Stimulated activated CD8-positive, alpha-beta memory T cell treated with anti-CD3 and anti-CD28 coated beads, Interleukin-2, amount 100 ng/mL, for 1 hour (primary cell): Measurements from ENCODE around the gene TAGLN.
"Not testable (repeated sequence)": the region's sequence is repeated elsewhere in the genome, so short reads cannot be mapped to it uniquely, and the experiment has no call there.

Source experiments
- DNase-seq, 2 donors: peaks; one replicate each; pipeline ENCODE4 v3.0.0-alpha.2; 2020; ENCODE audit warnings: low read depth in 2 of 2

TAGLN gene

GRCh38 chr11:117195761-117196160 is 3.4 kb upstream of the TAGLN start:
- no peak for DNase-seq

DNA sequence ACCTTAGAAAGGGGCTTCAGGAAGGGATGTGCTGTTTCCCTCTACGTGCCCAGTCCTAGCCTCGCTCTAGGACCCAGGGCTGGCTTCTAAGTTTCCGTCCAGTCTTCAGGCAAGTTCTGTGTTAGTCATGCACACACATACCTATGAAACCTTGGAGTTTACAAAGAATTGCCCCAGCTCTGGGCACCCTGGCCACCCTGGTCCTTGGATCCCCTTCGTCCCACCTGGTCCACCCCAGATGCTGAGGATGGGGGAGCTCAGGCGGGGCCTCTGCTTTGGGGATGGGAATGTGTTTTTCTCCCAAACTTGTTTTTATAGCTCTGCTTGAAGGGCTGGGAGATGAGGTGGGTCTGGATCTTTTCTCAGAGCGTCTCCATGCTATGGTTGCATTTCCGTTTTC is 2.2 kb upstream of the TAGLN start:
- DNase-seq: no peak

DNA sequence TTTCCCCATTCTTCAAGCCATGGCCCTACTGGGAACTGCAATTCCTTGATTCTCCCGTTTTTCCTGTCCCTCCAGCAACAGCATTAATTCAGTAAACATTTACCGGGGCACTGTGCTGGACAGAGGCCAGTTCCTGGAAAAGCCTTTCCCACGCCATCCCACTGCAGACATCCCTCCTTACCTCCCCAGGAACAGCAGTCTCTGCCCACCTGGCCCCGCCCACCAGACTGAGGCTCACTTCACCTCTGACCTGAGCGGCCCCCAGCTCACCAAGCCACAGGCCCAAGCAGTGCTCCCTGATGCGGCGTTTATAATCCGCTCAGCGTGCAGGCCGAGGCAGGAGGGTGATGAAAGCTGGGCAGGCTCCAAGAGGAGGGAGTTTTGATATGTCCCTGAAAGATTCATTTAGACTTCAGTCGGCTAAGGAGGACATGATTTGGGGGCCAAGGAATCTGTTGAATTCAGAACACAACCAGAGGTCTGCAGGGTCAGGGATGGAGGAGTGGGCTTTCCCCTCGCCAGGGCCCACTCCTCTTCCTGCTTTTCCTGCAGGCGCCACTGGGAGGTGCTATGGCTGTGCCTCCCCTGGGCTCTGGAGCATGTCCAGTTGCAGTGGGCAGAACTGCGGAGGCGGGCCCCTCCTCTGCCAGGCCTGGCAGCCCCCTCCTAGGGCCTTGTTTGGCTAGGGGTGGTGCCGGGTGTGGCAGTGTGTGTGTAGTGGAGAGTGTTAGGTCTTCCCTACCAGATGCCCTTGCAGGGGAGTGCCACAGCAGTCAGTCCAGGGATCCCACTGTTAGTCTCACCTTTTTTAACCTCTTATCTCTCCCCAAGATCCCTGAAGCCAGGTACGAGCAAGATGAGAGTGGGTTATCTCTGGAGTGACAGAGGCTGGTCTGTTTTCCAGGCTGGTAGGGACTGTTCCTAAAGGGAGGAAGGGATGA is 1.4 kb upstream of the TAGLN start:
- no peak for DNase-seq

DNA sequence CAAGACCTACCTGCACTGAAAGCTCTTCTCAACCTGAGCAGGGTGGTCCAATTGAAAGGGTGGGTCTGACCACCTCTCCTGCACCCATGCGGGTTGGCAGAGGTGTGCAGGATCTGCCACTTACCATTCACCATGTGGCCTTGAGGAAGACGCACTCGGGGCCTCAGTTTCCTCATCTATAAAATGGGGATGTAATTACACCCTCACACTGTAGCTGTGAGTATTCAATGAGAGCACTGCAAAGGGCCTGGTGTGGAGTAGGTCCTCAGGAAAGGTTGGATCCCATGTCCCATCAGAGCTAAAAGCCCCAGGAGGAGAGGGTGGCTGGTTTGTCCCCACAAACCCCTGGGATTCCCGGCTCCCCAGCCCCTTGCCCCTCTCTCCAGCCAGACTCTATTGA is 557 bp upstream of the TAGLN start:
- no peak for DNase-seq

DNA sequence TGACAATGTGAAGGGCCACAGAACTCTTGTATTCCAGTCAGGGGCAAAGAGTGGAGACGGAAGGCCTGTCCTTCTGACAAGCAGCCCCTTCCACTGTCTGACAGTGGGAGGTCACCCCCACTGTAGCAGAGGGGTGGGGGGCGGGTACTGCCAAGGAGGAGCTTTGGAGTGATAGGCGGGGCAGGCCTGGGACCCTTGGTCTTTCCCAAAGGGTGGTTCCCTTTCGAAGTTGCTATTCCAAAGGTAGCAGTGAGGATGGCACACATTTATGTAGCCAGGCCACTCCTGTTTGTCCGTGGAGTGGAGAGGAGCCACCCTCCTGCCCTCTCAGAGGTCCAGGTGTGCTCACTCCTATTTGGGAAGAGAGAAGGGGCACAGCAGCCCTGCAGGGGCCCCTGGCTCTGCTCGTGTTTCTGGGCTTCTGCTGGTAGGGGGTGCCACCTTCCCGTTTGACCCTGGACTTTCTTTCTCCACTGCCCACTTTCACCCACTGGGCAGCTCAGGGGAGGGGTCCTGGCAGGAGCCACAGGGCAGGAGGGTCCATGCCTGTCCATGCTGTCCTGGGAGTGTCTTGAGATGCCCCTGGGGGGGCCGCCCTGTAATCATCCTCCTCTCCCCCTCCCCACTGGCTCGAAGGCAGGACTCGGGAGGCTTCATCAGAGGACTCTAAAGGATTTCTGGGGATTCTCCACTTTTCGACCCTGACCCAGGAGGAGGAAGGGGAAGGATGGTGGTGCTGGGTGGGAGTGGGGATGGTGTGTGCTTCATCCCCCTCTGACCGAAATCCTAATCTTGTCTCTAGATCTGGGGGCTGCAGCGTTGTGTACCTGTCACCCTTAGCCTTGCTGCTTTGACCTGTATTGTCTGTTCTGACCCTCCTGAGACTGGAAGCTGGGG is 994 bp downstream of the TAGLN start:
- no peak for DNase-seq

DNA sequence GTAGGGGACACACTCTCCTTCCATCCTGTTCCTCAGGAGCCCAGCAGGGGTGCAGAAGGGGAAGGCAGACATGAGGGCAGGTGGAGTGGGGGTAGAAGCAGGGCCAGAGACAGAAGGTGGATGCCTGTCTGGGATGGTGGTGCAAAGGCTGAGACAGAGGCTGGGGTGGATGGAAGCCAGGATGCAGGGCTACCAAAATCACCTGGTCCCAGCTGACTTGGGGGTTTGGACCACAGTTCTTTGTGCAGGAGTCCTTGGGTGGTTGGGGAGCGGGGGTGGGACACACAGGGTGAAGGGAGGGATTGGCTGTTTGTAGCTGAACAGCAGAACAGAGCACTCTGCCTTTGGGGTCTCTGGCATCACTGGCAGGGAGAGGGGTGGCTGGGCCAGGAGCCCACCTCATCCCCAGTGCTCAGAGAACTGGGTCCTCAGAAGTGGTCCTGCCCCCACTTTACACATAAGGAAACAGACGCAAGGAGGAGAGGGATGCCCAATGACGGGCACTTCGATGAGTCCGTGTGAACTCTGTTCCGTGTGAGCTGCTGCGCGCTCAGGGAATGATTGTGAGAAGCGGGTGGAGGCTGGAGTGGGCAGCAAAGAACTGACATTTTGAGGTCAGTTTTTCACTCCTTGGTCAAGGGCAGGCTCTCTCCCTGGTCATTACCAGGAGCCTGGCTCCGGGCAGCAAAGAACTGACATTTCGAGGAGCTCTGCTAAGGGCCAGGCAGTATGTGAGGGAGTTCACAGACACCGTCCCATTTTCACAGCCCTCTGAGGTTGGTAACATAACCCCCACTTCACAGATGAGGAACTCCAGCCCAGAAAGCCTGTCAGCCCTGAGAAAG is 1.9 kb downstream of the TAGLN start:
- no peak for DNase-seq

DNA sequence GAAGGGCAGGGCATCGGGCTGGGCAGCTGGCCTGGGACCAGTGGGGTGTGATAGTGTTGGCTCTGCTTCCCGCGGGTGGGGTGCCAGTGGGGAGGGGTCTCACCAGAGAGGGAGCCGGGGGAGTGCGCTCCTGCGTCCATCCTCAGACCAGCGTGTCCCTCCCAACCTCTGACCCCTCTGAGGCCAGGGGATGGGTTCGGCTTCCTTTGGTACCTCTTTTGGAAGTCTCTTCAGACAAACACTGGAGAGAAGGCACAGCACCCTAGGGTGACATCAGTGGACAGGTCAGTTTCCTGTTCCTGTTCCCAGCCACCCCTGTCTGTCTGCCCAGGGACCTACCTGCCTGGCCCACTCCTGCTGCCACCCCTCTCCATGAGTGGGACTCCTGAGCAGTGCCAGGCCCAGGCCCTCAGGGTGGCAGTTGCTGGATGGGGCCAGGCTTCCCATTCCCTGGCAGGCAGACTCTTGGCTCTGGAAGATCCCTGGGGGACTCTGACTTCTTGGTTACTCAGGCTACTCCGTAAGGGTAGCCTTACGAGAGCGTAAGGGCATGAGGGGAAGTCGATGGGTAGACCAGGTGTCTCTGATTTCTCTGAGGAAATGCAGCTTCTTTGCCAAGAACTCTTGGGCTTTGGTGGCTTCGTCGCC is 2.6 kb downstream of the TAGLN start:
- DNase-seq: no peak

DNA sequence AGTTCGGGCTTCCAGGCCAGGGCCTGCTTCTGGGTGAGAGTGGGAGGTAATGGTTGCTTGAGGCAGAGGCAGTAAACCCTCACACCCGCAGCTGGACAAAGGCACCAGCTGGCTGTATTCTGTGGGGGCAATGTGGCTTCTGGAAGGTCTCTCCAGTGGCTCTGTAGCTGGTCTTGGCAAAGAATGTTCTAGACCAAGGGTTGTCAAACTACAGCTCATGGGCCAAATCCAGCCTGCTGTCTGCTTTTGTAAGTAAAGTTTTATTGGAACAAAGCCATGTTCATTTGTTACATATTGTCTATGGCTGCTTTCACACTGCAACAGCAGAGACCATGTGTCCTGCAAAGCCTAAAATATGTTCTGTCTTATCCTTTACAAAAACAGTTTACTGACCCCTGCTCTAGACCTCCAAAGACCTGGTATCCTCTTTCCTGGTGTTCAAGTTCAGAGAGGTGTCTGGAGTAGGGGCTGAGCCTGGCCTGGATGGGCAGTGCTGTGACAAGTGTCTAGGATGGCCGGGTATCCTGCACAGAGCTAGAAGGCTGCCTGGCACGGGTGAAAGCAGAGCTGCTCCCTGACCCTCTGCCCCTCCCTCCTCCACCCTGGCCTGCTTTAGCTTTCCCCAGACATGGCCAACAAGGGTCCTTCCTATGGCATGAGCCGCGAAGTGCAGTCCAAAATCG is 3.4 kb downstream of the TAGLN start:
- DNase-seq: no peak

- no peak for DNase-seq
These were observed 3.9 kb downstream of the TAGLN start for GRCh38 chr11:117203069-117203407.

GRCh38 chr11:117204283-117205080 is 5.3 kb downstream of the TAGLN start:
- no peak for DNase-seq

DNA sequence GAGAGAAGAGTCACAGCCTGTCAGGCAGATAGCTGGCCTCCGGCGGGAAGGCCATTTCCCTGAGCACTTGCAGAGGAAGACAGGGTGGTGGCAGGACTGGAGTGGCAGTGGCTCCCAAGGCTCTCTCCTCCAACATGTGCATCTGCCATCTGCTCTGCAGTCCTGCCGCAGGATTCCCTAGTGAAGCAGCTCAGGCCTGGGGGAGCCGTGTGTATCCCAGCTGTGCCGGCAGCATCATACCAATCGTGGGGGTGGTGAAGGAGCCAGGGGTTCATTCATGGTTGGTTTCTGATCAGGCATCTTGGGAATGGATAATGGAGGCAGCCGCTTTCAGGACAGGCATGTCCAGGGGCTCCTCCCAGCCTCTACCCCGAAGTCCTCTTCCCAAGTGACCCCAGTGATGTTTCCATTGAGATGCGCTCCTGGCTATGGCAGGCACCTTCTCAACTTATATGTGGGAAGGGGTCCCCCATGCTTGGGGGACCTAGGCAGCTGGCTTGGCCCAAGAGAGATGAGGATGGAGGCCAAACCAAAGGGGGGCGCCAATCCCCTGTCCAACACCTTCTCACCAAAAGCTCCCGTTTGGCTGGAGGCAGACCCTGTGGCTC is 6.1 kb downstream of the TAGLN start:
- DNase-seq: no peak

- not testable (repeated sequence) for DNase-seq
These were observed 6.9 kb downstream of the TAGLN start for GRCh38 chr11:117206111-117206510.

DNA sequence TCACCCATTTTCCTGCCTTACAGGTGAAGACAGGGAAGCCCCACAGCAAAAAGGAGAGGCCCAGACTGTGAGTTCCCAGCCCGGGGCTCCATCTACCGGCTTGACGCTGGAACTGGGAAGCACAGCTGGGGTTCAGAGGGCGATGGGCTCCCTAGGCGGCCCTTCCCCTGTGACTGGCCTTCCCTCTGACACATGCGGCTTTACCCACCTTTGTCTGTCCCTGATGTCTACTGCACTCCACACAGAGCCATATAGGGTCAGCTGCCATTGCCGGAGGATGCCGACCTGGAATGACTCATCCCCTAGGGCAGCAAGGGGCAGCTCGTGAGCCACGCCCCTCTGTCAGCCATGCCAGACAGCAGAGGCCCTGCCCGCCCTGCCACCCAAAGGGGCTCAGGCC is 7.7 kb downstream of the TAGLN start:
- not testable (repeated sequence) for DNase-seq

- DNase-seq: not testable (repeated sequence)
These were observed 8.3 kb downstream of the TAGLN start for GRCh38 chr11:117207481-117207880.

DNA sequence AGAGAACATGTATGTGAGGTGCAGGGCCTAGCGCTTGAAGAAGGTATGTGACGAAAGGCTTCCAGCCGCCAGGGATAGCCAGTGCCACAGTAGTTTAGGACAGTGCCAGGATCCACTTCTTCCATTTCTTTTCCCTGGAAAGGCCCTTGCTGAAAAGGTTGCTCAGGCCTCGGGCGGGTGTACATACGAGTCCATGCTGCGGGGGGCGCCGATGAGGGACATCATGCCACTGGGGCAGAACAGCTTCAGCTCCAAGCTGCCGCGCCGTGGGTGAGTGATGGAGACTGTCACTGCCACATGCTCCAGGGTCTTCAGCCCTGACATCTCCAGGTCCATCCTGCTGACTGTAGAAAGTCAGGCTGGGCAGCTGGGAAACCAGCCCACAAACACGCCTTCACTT is 9.5 kb downstream of the TAGLN start:
- not testable (repeated sequence) for DNase-seq

DNA sequence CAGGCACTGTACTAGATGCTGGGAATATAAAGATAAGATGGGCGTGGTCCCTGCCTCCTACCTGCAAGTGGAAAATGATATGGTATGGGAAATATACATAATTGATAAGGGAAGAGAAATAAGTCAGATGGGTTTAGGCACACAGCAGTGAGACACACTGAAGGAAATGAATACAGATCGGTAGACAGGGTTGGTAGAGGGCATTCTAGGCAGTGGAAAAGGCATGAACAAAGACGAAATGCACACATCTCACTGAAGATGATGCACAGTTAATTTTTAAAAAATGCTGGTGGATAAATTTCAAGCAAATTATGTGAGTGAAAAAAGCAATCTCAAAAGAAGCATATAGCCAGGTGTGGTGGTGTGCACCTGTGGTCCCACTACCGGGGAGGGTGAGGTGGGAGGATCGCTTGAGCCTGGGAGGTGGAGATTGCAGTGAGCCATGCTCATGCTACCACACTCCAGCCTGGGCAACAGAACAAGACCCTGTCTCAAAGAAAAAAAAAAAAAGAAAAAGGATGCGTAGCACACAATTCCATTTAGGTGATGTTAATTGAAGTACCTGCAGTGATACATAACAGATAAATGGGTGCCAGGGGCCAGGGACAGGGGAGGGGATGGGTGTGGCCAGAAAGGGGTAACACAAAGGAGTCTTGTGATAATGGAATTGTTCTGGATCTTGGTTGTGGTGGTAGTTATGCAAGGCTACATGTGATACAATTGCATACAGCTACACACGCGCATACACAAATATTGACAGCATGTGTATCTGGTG is 10.4 kb downstream of the TAGLN start:
- DNase-seq: not testable (repeated sequence)

- DNase-seq: no peak
These were observed 11.4 kb downstream of the TAGLN start for GRCh38 chr11:117210620-117211019.

DNA sequence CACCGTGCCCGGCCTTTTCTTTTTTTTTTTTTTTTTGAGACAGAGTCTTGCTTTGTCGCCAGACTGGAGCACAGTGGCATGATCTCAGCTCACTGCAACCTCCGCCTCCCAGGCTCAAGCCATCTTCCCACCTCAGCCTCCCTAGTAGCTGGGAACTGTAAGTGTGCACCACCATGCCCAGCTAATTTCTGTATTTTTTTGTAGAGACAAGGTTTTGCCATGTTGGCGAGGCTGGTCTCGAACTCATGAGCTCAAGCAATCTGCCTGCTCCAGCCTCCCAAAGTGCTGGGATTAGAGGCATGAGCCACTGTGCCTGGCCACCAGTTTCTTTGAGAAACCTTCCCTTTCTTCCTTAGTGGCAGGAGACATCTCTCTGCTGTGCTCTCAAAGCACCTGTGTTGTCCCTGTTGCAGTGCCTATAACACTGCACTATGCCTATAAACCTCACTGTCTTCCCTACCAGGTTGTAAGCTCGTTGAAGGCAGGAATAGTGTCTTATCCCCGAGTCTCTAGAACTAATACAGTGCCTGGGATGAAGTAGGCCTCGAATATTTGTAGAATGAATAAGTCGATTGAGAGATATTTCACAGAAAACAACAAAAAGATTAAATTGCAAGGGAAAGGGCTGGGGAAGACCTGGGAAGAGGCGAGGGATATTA is 13.7 kb downstream of the TAGLN start:
- DNase-seq: no peak
